OCI-LY1 (cell line): ENCODE measurements around the gene SYNM.

Experiments
- EZH2 ChIP-seq: fragments of 200-600 bp; sonication (generic), shearing (Covaris generic); IDR thresholded peaks from 2 replicates; pipeline ENCODE4 v1.8.0; 2017; ENCODE audit warnings: borderline replicate concordance, mixed run types, mild to moderate bottlenecking, antibody characterized with exemption, low read length, moderate library complexity, mixed read lengths
- TF ChIP-seq, protein P1 (sequence below): fragments of 200-600 bp; sonication (generic), shearing (Covaris generic); IDR thresholded peaks from 2 replicates; pipeline ENCODE4 v1.5.1; 2017; ENCODE audit warnings: mild to moderate bottlenecking, antibody characterized with exemption, low read length, moderate library complexity, mixed read lengths

GRCh38 chr15:99134317-99134821, 29.5 kb downstream of the SYNM start:
- TF ChIP-seq, protein P1, sequence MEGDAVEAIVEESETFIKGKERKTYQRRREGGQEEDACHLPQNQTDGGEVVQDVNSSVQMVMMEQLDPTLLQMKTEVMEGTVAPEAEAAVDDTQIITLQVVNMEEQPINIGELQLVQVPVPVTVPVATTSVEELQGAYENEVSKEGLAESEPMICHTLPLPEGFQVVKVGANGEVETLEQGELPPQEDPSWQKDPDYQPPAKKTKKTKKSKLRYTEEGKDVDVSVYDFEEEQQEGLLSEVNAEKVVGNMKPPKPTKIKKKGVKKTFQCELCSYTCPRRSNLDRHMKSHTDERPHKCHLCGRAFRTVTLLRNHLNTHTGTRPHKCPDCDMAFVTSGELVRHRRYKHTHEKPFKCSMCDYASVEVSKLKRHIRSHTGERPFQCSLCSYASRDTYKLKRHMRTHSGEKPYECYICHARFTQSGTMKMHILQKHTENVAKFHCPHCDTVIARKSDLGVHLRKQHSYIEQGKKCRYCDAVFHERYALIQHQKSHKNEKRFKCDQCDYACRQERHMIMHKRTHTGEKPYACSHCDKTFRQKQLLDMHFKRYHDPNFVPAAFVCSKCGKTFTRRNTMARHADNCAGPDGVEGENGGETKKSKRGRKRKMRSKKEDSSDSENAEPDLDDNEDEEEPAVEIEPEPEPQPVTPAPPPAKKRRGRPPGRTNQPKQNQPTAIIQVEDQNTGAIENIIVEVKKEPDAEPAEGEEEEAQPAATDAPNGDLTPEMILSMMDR: no peak
- no peak for TF ChIP-seq EZH2
